DMS53 treated with DMSO at 0.1 percent for 48 hours (cell line): ENCODE results near the gene PCSK5.
"Not testable (repeated sequence)": the region's sequence is repeated elsewhere in the genome, so short reads cannot be mapped to it uniquely, and the experiment has no call there.

Source experiments
- DNase-seq: peaks from one replicate; lab custom pipeline; 2025; ENCODE audit not compliant: unreplicated experiment; lab: John Stamatoyannopoulos, UW

PCSK5 gene

GRCh38 chr9:75890472-75891276 is at the start of gene PCSK5:
TSS of gene PCSK5 (plus strand) at chr9:75890673. CDS start at chr9:75891182, 509 bp downstream.
- DNase-seq, result peak; percentile 45

- DNase-seq, result no peak
Measured at GRCh38 chr9:75844321-75844720, 46.2 kb upstream of the PCSK5 start.

GRCh38 chr9:75845806-75846205 is 44.7 kb upstream of the PCSK5 start:
- DNase-seq, result no peak

- no peak for DNase-seq
Measured at GRCh38 chr9:75847085-75847484, 43.4 kb upstream of the PCSK5 start.

- no peak for DNase-seq
Measured at GRCh38 chr9:75850459-75851200, 39.8 kb upstream of the PCSK5 start.

- no peak for DNase-seq
Measured at GRCh38 chr9:75851917-75852316, 38.6 kb upstream of the PCSK5 start.

GRCh38 chr9:75852746-75853145 is 37.7 kb upstream of the PCSK5 start:
- DNase-seq, result no peak

GRCh38 chr9:75855509-75855908 is 35.0 kb upstream of the PCSK5 start:
- DNase-seq, result peak; percentile 40

GRCh38 chr9:75858497-75859092 is 31.9 kb upstream of the PCSK5 start:
- no peak for DNase-seq

- DNase-seq, result no peak
Measured at GRCh38 chr9:75864266-75864665, 26.2 kb upstream of the PCSK5 start.

- DNase-seq, result peak; percentile 35
Measured at GRCh38 chr9:75866273-75866871, 24.1 kb upstream of the PCSK5 start.

- not testable (repeated sequence) for DNase-seq
Measured at GRCh38 chr9:75868526-75868925, 21.9 kb upstream of the PCSK5 start.

- no peak for DNase-seq
Measured at GRCh38 chr9:75869236-75869635, 21.2 kb upstream of the PCSK5 start.

- no peak for DNase-seq
Measured at GRCh38 chr9:75870450-75870849, 20.0 kb upstream of the PCSK5 start.

GRCh38 chr9:75871624-75872023 is 18.8 kb upstream of the PCSK5 start:
- DNase-seq, result no peak

- no peak for DNase-seq
Measured at GRCh38 chr9:75873712-75874111, 16.8 kb upstream of the PCSK5 start.

- DNase-seq, result no peak
Measured at GRCh38 chr9:75876999-75877640, 13.4 kb upstream of the PCSK5 start.

GRCh38 chr9:75878488-75878860 is 12.0 kb upstream of the PCSK5 start:
- no peak for DNase-seq

- no peak for DNase-seq
Measured at GRCh38 chr9:75880618-75881017, 9.9 kb upstream of the PCSK5 start.

GRCh38 chr9:75881761-75882160 is 8.7 kb upstream of the PCSK5 start:
- DNase-seq, result no peak

- DNase-seq, result no peak
Measured at GRCh38 chr9:75885652-75886051, 4.8 kb upstream of the PCSK5 start.
